ENCODE data around the gene RBM24.

RBM24 gene

GRCh38 chr6:17343215-17343614 lies 62.1 kb downstream of the RBM24 start:
- DNase-seq (ENCODE audit: low spot score) = no peak
- TF ChIP-seq CTCF (IDR thresholded peaks at IDR 0.05; ENCODE audit: extremely low read depth, insufficient read depth, missing control alignments) = no peak
- in situ Hi-C loops (cut with MboI; ENCODE audit: low pct_unique_long_range_greater_than_20kb, low sequenced_read_pairs, unreplicated experiment) = no loop called here
